ENCODE data around the gene DOK1.
A peak's percentile ranks its signal among the peaks of the same experiment; 100 is the strongest.

The DOK1 gene

GRCh38 chr2:74525717-74526648, 28.5 kb upstream of the DOK1 start, which contains the start of gene DQX1:
Gene DQX1 (minus strand): TSS chr2:74526231. CDS start chr2:74525729, 502 bp downstream.
- DNase-seq = no peak

- DNase-seq = no peak
Measured at GRCh38 chr2:74526649-74527230, 27.8 kb upstream of the DOK1 start.

GRCh38 chr2:74527741-74528140, 26.8 kb upstream of the DOK1 start:
- no peak for DNase-seq

GRCh38 chr2:74528600-74529356, 25.7 kb upstream of the DOK1 start:
- no peak for DNase-seq

- DNase-seq = peak; percentile 94
Measured at GRCh38 chr2:74529357-74530238, 24.9 kb upstream of the DOK1 start, which contains the start of the genes AUP1 and HTRA2. Gene AUP1 (minus strand): TSS chr2:74529706. CDS start chr2:74529629, 77 bp downstream. Gene HTRA2 (plus strand): TSS chr2:74529933. CDS start chr2:74530007, 74 bp downstream.

- DNase-seq = no peak
Measured at GRCh38 chr2:74530239-74531187, 24.0 kb upstream of the DOK1 start.

GRCh38 chr2:74531666-74532065, 22.9 kb upstream of the DOK1 start:
- DNase-seq = no peak

- no peak for DNase-seq
Measured at GRCh38 chr2:74532222-74532621, 22.3 kb upstream of the DOK1 start.

GRCh38 chr2:74533464-74533863, 21.1 kb upstream of the DOK1 start:
- no peak for DNase-seq

GRCh38 chr2:74534411-74534810, 20.1 kb upstream of the DOK1 start:
- no peak for DNase-seq

- DNase-seq = no peak
Measured at GRCh38 chr2:74535440-74535965, 19.0 kb upstream of the DOK1 start.

- DNase-seq = no peak
Measured at GRCh38 chr2:74536166-74536950, 18.2 kb upstream of the DOK1 start.

GRCh38 chr2:74537140-74537539, 17.4 kb upstream of the DOK1 start:
- no peak for DNase-seq

GRCh38 chr2:74538881-74539339, 15.6 kb upstream of the DOK1 start:
- no peak for DNase-seq

GRCh38 chr2:74540291-74540690, 14.2 kb upstream of the DOK1 start:
- no peak for DNase-seq

- DNase-seq = no peak
Measured at GRCh38 chr2:74542978-74543377, 11.5 kb upstream of the DOK1 start.

GRCh38 chr2:74544634-74545033, 9.9 kb upstream of the DOK1 start:
- no peak for DNase-seq

GRCh38 chr2:74546004-74546403, 8.5 kb upstream of the DOK1 start:
- DNase-seq = no peak

- no peak for DNase-seq
Measured at GRCh38 chr2:74548285-74548899, 6.1 kb upstream of the DOK1 start.

All from NCI-H2081 treated with DMSO at 0.1 percent for 48 hours (cell line).